ENCODE measurements around the gene NTRK3. TPM values are rescaled to one million over a fixed set of nuclear protein-coding genes. Genes with fewer than 3 reads are reported as not detected.

Gene NTRK3
- total RNA-seq, 1 experiment from 2014 or later = not detected

GRCh38 chr15:88014454-88015160 is 241.9 kb downstream of the NTRK3 start:
- TF ChIP-seq EZH2 (IDR thresholded peaks at IDR 0.05; ENCODE audit: low read length, unreplicated experiment) (no peak), CTCF (conservative IDR thresholded peaks at IDR 0.05; ENCODE audit: low read depth, low read length) (no peak)
- ATAC-seq (no peak), DNase-seq (no peak)
- no peaks in the 10 kb centered on the region for H3K27me3 ChIP-seq (ENCODE audit: low read length)
- CTCF ChIA-PET = no interaction called here
- no TSS peak for BruUV-seq (replicated peaks)
- H3K9ac ChIP-seq (ENCODE audit: low read length) = no peak overlapping the region
- no peaks in the 10 kb centered on the region for H4K20me1 ChIP-seq (ENCODE audit: low read length)
- H3K9me2 ChIP-seq (replicated peaks; ENCODE audit: low read length) = no peaks in the 10 kb centered on the region
- H3K9me3 ChIP-seq (ENCODE audit: low read length) = no peaks in the 10 kb centered on the region
- no peaks in the 10 kb centered on the region for H3K36me3 ChIP-seq (ENCODE audit: low read depth, low read length)
- H3K4me3 ChIP-seq (ENCODE audit: low read length) = no peak overlapping the region
- H3K79me2 ChIP-seq (ENCODE audit: low read length) = no peaks in the 10 kb centered on the region
- no peaks in the 10 kb centered on the region for H3F3A ChIP-seq (ENCODE audit: low read length, unreplicated experiment)
- no peak overlapping the region for H3K4me2 ChIP-seq (ENCODE audit: low read length)
- intact Hi-C loops (cut with micrococcal nuclease) = no loop called here
- no peak overlapping the region for H2AFZ ChIP-seq (ENCODE audit: low read length)
- POLR2A ChIA-PET (ENCODE audit: unreplicated experiment) = no interaction called here
- H3K27ac ChIP-seq (ENCODE audit: low read length) = no peak overlapping the region
- no peaks in the 10 kb centered on the region for H3K4me1 ChIP-seq (ENCODE audit: insufficient read depth, low read length)

- ATAC-seq = no peak
- Histone ChIP-seq H3K4me1 (ENCODE audit: insufficient read depth, low read length) (no peaks in the 10 kb centered on the region), H3F3A (ENCODE audit: low read length, unreplicated experiment) (no peaks in the 10 kb centered on the region), H3K79me2 (ENCODE audit: low read length) (no peaks in the 10 kb centered on the region), H2AFZ (ENCODE audit: low read length) (no peak overlapping the region), H3K9me3 (ENCODE audit: low read length) (no peaks in the 10 kb centered on the region), H4K20me1 (ENCODE audit: low read length) (no peaks in the 10 kb centered on the region), H3K27me3 (ENCODE audit: low read length) (no peaks in the 10 kb centered on the region), H3K9ac (ENCODE audit: low read length) (no peak overlapping the region), H3K9me2 (replicated peaks; ENCODE audit: low read length) (no peaks in the 10 kb centered on the region), H3K4me2 (ENCODE audit: low read length) (no peak overlapping the region), H3K4me3 (ENCODE audit: low read length) (no peak overlapping the region), H3K36me3 (ENCODE audit: low read depth, low read length) (no peaks in the 10 kb centered on the region), H3K27ac (ENCODE audit: low read length) (no peak overlapping the region)
- DNase-seq = no peak
- POLR2A ChIA-PET (ENCODE audit: unreplicated experiment) = no interaction called here
- TF ChIP-seq EZH2phosphoT487 (IDR thresholded peaks at IDR 0.05; ENCODE audit: borderline replicate concordance, low read length) (no peak), EZH2 (IDR thresholded peaks at IDR 0.05; ENCODE audit: low read length, unreplicated experiment) (no peak), CTCF (conservative IDR thresholded peaks at IDR 0.05; ENCODE audit: low read depth, low read length) (no peak)
- intact Hi-C loops (cut with micrococcal nuclease) = no loop called here
- CTCF ChIA-PET = no interaction called here
- no TSS peak for BruUV-seq (replicated peaks)
Observed at GRCh38 chr15:88013111-88013510, 243.4 kb downstream of the NTRK3 start.

GRCh38 chr15:88012688-88013087 is 243.9 kb downstream of the NTRK3 start:
- no peak overlapping the region for H3K27ac ChIP-seq (ENCODE audit: low read length)
- TF ChIP-seq CTCF (conservative IDR thresholded peaks at IDR 0.05; ENCODE audit: low read depth, low read length) = no peak
- no peak for TF ChIP-seq EZH2phosphoT487 (IDR thresholded peaks at IDR 0.05; ENCODE audit: borderline replicate concordance, low read length)
- TF ChIP-seq EZH2 (IDR thresholded peaks at IDR 0.05; ENCODE audit: low read length, unreplicated experiment) = no peak
- no peak overlapping the region for H3K9ac ChIP-seq (ENCODE audit: low read length)
- H3K9me2 ChIP-seq (replicated peaks; ENCODE audit: low read length) = no peaks in the 10 kb centered on the region
- H4K20me1 ChIP-seq (ENCODE audit: low read length) = no peaks in the 10 kb centered on the region
- intact Hi-C loops (cut with micrococcal nuclease) = no loop called here
- H2AFZ ChIP-seq (ENCODE audit: low read length) = no peak overlapping the region
- H3F3A ChIP-seq (ENCODE audit: low read length, unreplicated experiment) = no peaks in the 10 kb centered on the region
- no peak for ATAC-seq
- H3K9me3 ChIP-seq (ENCODE audit: low read length) = no peaks in the 10 kb centered on the region
- no peak for DNase-seq
- no peak overlapping the region for H3K4me2 ChIP-seq (ENCODE audit: low read length)
- no peaks in the 10 kb centered on the region for H3K79me2 ChIP-seq (ENCODE audit: low read length)
- H3K4me3 ChIP-seq (ENCODE audit: low read length) = no peak overlapping the region
- ChIA-PET POLR2A (ENCODE audit: unreplicated experiment) (no interaction called here), CTCF (no interaction called here)
- H3K4me1 ChIP-seq (ENCODE audit: insufficient read depth, low read length) = no peaks in the 10 kb centered on the region
- BruUV-seq (replicated peaks) = no TSS peak
- no peaks in the 10 kb centered on the region for H3K36me3 ChIP-seq (ENCODE audit: low read depth, low read length)
- H3K27me3 ChIP-seq (ENCODE audit: low read length) = no peaks in the 10 kb centered on the region

Data from PC-3 (cell line).